ENCODE results near the gene FLOT2.
A peak's percentile ranks its signal among the peaks of the same experiment; 100 is the strongest.
"Not testable (repeated sequence)": the region's sequence is repeated elsewhere in the genome, so short reads cannot be mapped to it uniquely, and the experiment has no call there.

FLOT2 gene

GRCh38 chr17:28861393-28862203 is 35.9 kb downstream of the FLOT2 start:
- peaks cover 22% of the 10 kb centered on the region for H3K36me3 ChIP-seq (ENCODE audit: control insufficient read depth, insufficient read depth, low read length)
- no peak overlapping the region for H3K9ac ChIP-seq (ENCODE audit: low read depth, low read length)
- no peaks in the 10 kb centered on the region for H3K9me3 ChIP-seq (ENCODE audit: control insufficient read depth, insufficient read depth, low read length)
- H3K27me3 ChIP-seq (ENCODE audit: control insufficient read depth, insufficient read depth, low read length), result no peaks in the 10 kb centered on the region
- no peaks in the 10 kb centered on the region for H3K4me1 ChIP-seq (ENCODE audit: control insufficient read depth, insufficient read depth, low read length)
- H3K4me3 ChIP-seq (ENCODE audit: low read depth, low read length), result peak overlapping the region; percentile 7

- H3K4me1 ChIP-seq (ENCODE audit: control insufficient read depth, insufficient read depth, low read length), result no peaks in the 10 kb centered on the region
- H3K9me3 ChIP-seq (ENCODE audit: control insufficient read depth, insufficient read depth, low read length), result no peaks in the 10 kb centered on the region
- H3K36me3 ChIP-seq (ENCODE audit: control insufficient read depth, insufficient read depth, low read length), result peaks cover 25% of the 10 kb centered on the region
- no peak overlapping the region for H3K9ac ChIP-seq (ENCODE audit: low read depth, low read length)
- no peaks in the 10 kb centered on the region for H3K27me3 ChIP-seq (ENCODE audit: control insufficient read depth, insufficient read depth, low read length)
- no peak overlapping the region for H3K4me3 ChIP-seq (ENCODE audit: low read depth, low read length)
These were observed 37.1 kb downstream of the FLOT2 start for GRCh38 chr17:28860363-28860808.

GRCh38 chr17:28858801-28859355 is 38.7 kb downstream of the FLOT2 start:
- Histone ChIP-seq H3K4me1 (ENCODE audit: control insufficient read depth, insufficient read depth, low read length) (no peaks in the 10 kb centered on the region), H3K9ac (ENCODE audit: low read depth, low read length) (no peak overlapping the region), H3K27me3 (ENCODE audit: control insufficient read depth, insufficient read depth, low read length) (no peaks in the 10 kb centered on the region), H3K4me3 (ENCODE audit: low read depth, low read length) (no peak overlapping the region), H3K9me3 (ENCODE audit: control insufficient read depth, insufficient read depth, low read length) (no peaks in the 10 kb centered on the region), H3K36me3 (ENCODE audit: control insufficient read depth, insufficient read depth, low read length) (peaks cover 25% of the 10 kb centered on the region)

GRCh38 chr17:28857905-28858800 is 39.4 kb downstream of the FLOT2 start:
- Histone ChIP-seq H3K9me3 (ENCODE audit: control insufficient read depth, insufficient read depth, low read length) (no peaks in the 10 kb centered on the region), H3K9ac (ENCODE audit: low read depth, low read length) (no peak overlapping the region), H3K4me3 (ENCODE audit: low read depth, low read length) (no peak overlapping the region), H3K36me3 (ENCODE audit: control insufficient read depth, insufficient read depth, low read length) (peaks cover 25% of the 10 kb centered on the region), H3K4me1 (ENCODE audit: control insufficient read depth, insufficient read depth, low read length) (no peaks in the 10 kb centered on the region), H3K27me3 (ENCODE audit: control insufficient read depth, insufficient read depth, low read length) (no peaks in the 10 kb centered on the region)

GRCh38 chr17:28856028-28856574 is 41.4 kb downstream of the FLOT2 start:
- H3K9me3 ChIP-seq (ENCODE audit: control insufficient read depth, insufficient read depth, low read length), result no peaks in the 10 kb centered on the region
- H3K36me3 ChIP-seq (ENCODE audit: control insufficient read depth, insufficient read depth, low read length), result peaks cover 25% of the 10 kb centered on the region
- no peaks in the 10 kb centered on the region for H3K27me3 ChIP-seq (ENCODE audit: control insufficient read depth, insufficient read depth, low read length)
- H3K4me1 ChIP-seq (ENCODE audit: control insufficient read depth, insufficient read depth, low read length), result no peaks in the 10 kb centered on the region
- H3K9ac ChIP-seq (ENCODE audit: low read depth, low read length), result no peak overlapping the region
- H3K4me3 ChIP-seq (ENCODE audit: low read depth, low read length), result no peak overlapping the region

- Histone ChIP-seq H3K9me3 (ENCODE audit: control insufficient read depth, insufficient read depth, low read length) (no peaks in the 10 kb centered on the region), H3K36me3 (ENCODE audit: control insufficient read depth, insufficient read depth, low read length) (peaks cover 21% of the 10 kb centered on the region), H3K4me3 (ENCODE audit: low read depth, low read length) (peak overlapping the region; percentile 72), H3K27me3 (ENCODE audit: control insufficient read depth, insufficient read depth, low read length) (no peaks in the 10 kb centered on the region), H3K9ac (ENCODE audit: low read depth, low read length) (peak overlapping the region; percentile 66), H3K4me1 (ENCODE audit: control insufficient read depth, insufficient read depth, low read length) (no peaks in the 10 kb centered on the region)
These were observed 42.2 kb downstream of the FLOT2 start for GRCh38 chr17:28855336-28855679.

- Histone ChIP-seq H3K9me3 (ENCODE audit: control insufficient read depth, insufficient read depth, low read length) (no peaks in the 10 kb centered on the region), H3K4me3 (ENCODE audit: low read depth, low read length) (peak within 1 kb of the TSS; percentile 72), H3K9ac (ENCODE audit: low read depth, low read length) (peak within 1 kb of the TSS; percentile 75), H3K36me3 (ENCODE audit: control insufficient read depth, insufficient read depth, low read length) (peaks cover 18% of the 10 kb centered on the region), H3K4me1 (ENCODE audit: control insufficient read depth, insufficient read depth, low read length) (no peaks in the 10 kb centered on the region), H3K27me3 (ENCODE audit: control insufficient read depth, insufficient read depth, low read length) (no peaks in the 10 kb centered on the region)
These were observed 42.8 kb downstream of the FLOT2 start, which contains the start of gene ERAL1 for GRCh38 chr17:28854457-28855335. Gene ERAL1 (plus strand): TSS chr17:28855016. CDS start chr17:28855035, 19 bp downstream.

GRCh38 chr17:28853295-28853694 is 44.2 kb downstream of the FLOT2 start:
- Histone ChIP-seq H3K9me3 (ENCODE audit: control insufficient read depth, insufficient read depth, low read length) (no peaks in the 10 kb centered on the region), H3K9ac (ENCODE audit: low read depth, low read length) (no peak overlapping the region)

GRCh38 chr17:28849281-28849680 is 48.3 kb downstream of the FLOT2 start:
- H3K4me1 ChIP-seq (ENCODE audit: control insufficient read depth, insufficient read depth, low read length), result no peaks in the 10 kb centered on the region
- no peak overlapping the region for H3K9ac ChIP-seq (ENCODE audit: low read depth, low read length)
- H3K4me3 ChIP-seq (ENCODE audit: low read depth, low read length), result no peak overlapping the region
- no peaks in the 10 kb centered on the region for H3K36me3 ChIP-seq (ENCODE audit: control insufficient read depth, insufficient read depth, low read length)
- H3K27me3 ChIP-seq (ENCODE audit: control insufficient read depth, insufficient read depth, low read length), result no peaks in the 10 kb centered on the region
- H3K9me3 ChIP-seq (ENCODE audit: control insufficient read depth, insufficient read depth, low read length), result no peaks in the 10 kb centered on the region

More at GRCh38 chr17:28853295-28853694, 44.2 kb downstream of the FLOT2 start:
- Histone ChIP-seq H3K4me1 (ENCODE audit: control insufficient read depth, insufficient read depth, low read length) (no peaks in the 10 kb centered on the region), H3K27me3 (ENCODE audit: control insufficient read depth, insufficient read depth, low read length) (no peaks in the 10 kb centered on the region), H3K36me3 (ENCODE audit: control insufficient read depth, insufficient read depth, low read length) (peaks cover 9% of the 10 kb centered on the region), H3K4me3 (ENCODE audit: low read depth, low read length) (no peak overlapping the region)

- not testable (repeated sequence) for H3K27me3 ChIP-seq (ENCODE audit: control insufficient read depth, insufficient read depth, low read length); H3K36me3 ChIP-seq (ENCODE audit: control insufficient read depth, insufficient read depth, low read length); H3K4me1 ChIP-seq (ENCODE audit: control insufficient read depth, insufficient read depth, low read length); H3K4me3 ChIP-seq (ENCODE audit: low read depth, low read length); H3K9ac ChIP-seq (ENCODE audit: low read depth, low read length); H3K9me3 ChIP-seq (ENCODE audit: control insufficient read depth, insufficient read depth, low read length)
These were observed 48.9 kb downstream of the FLOT2 start for GRCh38 chr17:28848667-28849066.

GRCh38 chr17:28846699-28847098 is 50.8 kb downstream of the FLOT2 start:
- not testable (repeated sequence) for H3K9ac ChIP-seq (ENCODE audit: low read depth, low read length); H3K4me1 ChIP-seq (ENCODE audit: control insufficient read depth, insufficient read depth, low read length); H3K9me3 ChIP-seq (ENCODE audit: control insufficient read depth, insufficient read depth, low read length); H3K36me3 ChIP-seq (ENCODE audit: control insufficient read depth, insufficient read depth, low read length); H3K4me3 ChIP-seq (ENCODE audit: low read depth, low read length); H3K27me3 ChIP-seq (ENCODE audit: control insufficient read depth, insufficient read depth, low read length)

All from iPS-15b (cell line).